K562 (cell line): Measurements from ENCODE around the gene INPPL1. TPM values are rescaled to one million over a fixed set of nuclear protein-coding genes. Genes with fewer than 3 reads are reported as not detected.

Experiments
- ATAC-seq: fragments of 200-7000 bp; cut with Tn5 transposase; 3 replicates; pipeline ENCODE4 v1.9.1; 2020; ENCODE audit warnings: moderate library complexity
- BruUV-seq: library from RNA; stranded (reverse); fragments of 400-500 nt; replicated peaks from 2 replicates; lab custom pipeline; 2021; lab: Mats Ljungman, UMichigan
- CTCF ChIA-PET: fragments of 300-600 bp; formaldehyde crosslinking; extraction: SDS; loops from one replicate; lab custom pipeline; 2021; ENCODE audit warnings: low intra/inter-chr PET ratio; lab: Yijun Ruan, JAX
- POLR2A ChIA-PET: fragments of 300-600, 350-650 bp; sonication (Branson Sonifier 250); formaldehyde crosslinking; extraction: SDS; loops from one replicate; lab custom pipeline; 2021; ENCODE audit warnings: antibody characterized with exemption, inconsistent platforms; lab: Yijun Ruan, JAX
- DNase-seq, 4 experiments: peaks; one replicate each; pipeline versions ENCODE4 v3.0.0 to v3.0.0-alpha.2; 2011 to 2018; ENCODE audit warnings: low spot score in 3 of 4, mixed read lengths in 3 of 4; ENCODE audit errors: extremely low read depth in 1 of 4
- FAIRE-seq: peaks from 2 replicates; lab custom pipeline; 2011; peaks lifted over from hg19 to GRCh38; lab: Jason Lieb, UNC
- H2AFZ ChIP-seq: 2 replicates; pipeline ENCODE4 v1.6.0; 2011; ENCODE audit warnings: low read depth, low read length, control low read depth, inconsistent platforms
- H3K27ac ChIP-seq: fragments of 200-600 bp; 3 replicates; pipeline ENCODE4 v1.8.0; 2011; ENCODE audit warnings: low read depth, mild to moderate bottlenecking, control low read depth, inconsistent platforms, low read length, moderate library complexity, mixed read lengths; ENCODE audit errors: extremely low read depth
- H3K27me3 ChIP-seq, 2 experiments: fragments of 300-600 bp in 1 of 2; 2 replicates in 1 of 2; 3 replicates in 1 of 2; pipeline versions ENCODE4 v1.6.0 to v1.8.0; 2011; ENCODE audit warnings: inconsistent platforms in 2 of 2, low read length in 2 of 2, mild to moderate bottlenecking in 1 of 2, mixed read lengths in 1 of 2, moderate library complexity in 1 of 2; ENCODE audit not compliant: control insufficient read depth in 2 of 2, insufficient read depth in 2 of 2
- H3K36me3 ChIP-seq: fragments of 300-600 bp; 3 replicates; pipeline ENCODE4 v1.8.0; 2011; ENCODE audit warnings: mild to moderate bottlenecking, low read length, inconsistent platforms; ENCODE audit not compliant: control insufficient read depth, insufficient read depth
- H3K4me1 ChIP-seq, 2 experiments: fragments of 200-600 bp in 1 of 2; replicated peaks in 1 of 2; 2 replicates in 1 of 2; 3 replicates in 1 of 2; pipeline versions ENCODE4 v1.5.1 to v1.8.0; 2011; ENCODE audit warnings: inconsistent platforms in 2 of 2, low read length in 2 of 2, mild to moderate bottlenecking in 1 of 2, mixed read lengths in 1 of 2, moderate library complexity in 1 of 2; ENCODE audit not compliant: control insufficient read depth in 2 of 2, insufficient read depth in 2 of 2
- H3K4me2 ChIP-seq: 2 replicates; pipeline ENCODE4 v1.6.1; 2011; ENCODE audit warnings: low read length, control low read depth, inconsistent platforms, mixed read lengths; ENCODE audit not compliant: insufficient read depth
- H3K4me3 ChIP-seq: fragments of 200-600 bp; sonication (generic), shearing (Covaris generic); 2 replicates; pipeline ENCODE4 v1.5.1; 2016; ENCODE audit warnings: control low read depth, inconsistent platforms
- H3K79me2 ChIP-seq: fragments of 200-600 bp; 3 replicates; pipeline ENCODE4 v1.8.0; 2011; ENCODE audit warnings: low read length, inconsistent platforms; ENCODE audit not compliant: control insufficient read depth, insufficient read depth
- H3K9ac ChIP-seq, 2 experiments: 2 replicates each; pipeline versions ENCODE4 v1.6.0 to v1.6.1; 2011; ENCODE audit warnings: low read depth in 2 of 2, low read length in 2 of 2, control low read depth in 1 of 2, inconsistent platforms in 1 of 2, mild to moderate bottlenecking in 1 of 2, mixed read lengths in 1 of 2; ENCODE audit not compliant: insufficient read depth in 1 of 2
- H3K9me1 ChIP-seq: one replicate; pipeline ENCODE4 v1.6.0; 2011; ENCODE audit warnings: inconsistent platforms, mild to moderate bottlenecking, low read length, moderate library complexity; ENCODE audit not compliant: control insufficient read depth, insufficient read depth
- H3K9me3 ChIP-seq: replicated peaks from 2 replicates; pipeline ENCODE4 v1.5.1; 2011; ENCODE audit warnings: low read depth, low read length, inconsistent platforms; ENCODE audit not compliant: control insufficient read depth, insufficient read depth
- H4K20me1 ChIP-seq: replicated peaks from 2 replicates; pipeline ENCODE4 v1.6.1; 2011; ENCODE audit warnings: low read length, inconsistent platforms, mixed read lengths; ENCODE audit not compliant: control insufficient read depth, insufficient read depth
- ARNT ChIP-seq, 2 experiments: fragments of 450-650 bp; IDR thresholded peaks; 2 replicates each; pipeline ENCODE4 v1.6.1; 2016; ENCODE audit warnings: mild to moderate bottlenecking in 1 of 2
- BCL6 ChIP-seq: fragments of 250-450 bp; sonication (Bioruptor Pico); IDR thresholded peaks from 2 replicates; pipeline ENCODE4 v1.4.0; 2020
- BCOR ChIP-seq: fragments of 450-650 bp; IDR thresholded peaks from 2 replicates; pipeline ENCODE4 v1.6.1; 2016
- CCAR2 ChIP-seq: fragments of 200-400 bp; formaldehyde crosslinking; IDR thresholded peaks from 2 replicates; pipeline ENCODE4 v1.6.1; 2017; ENCODE audit warnings: mild to moderate bottlenecking, low read depth, low read length
- COPS2 ChIP-seq: fragments of 450-650 bp; conservative IDR thresholded peaks from 2 replicates; pipeline ENCODE4 v1.6.1; 2016; ENCODE audit warnings: mild to moderate bottlenecking, moderate library complexity
- CTBP1 ChIP-seq: fragments of 450-650 bp; IDR thresholded peaks from 2 replicates; pipeline ENCODE4 v1.6.1; 2016; ENCODE audit warnings: borderline replicate concordance
- DIDO1 ChIP-seq: fragments of 450-650 bp; IDR thresholded peaks from 2 replicates; pipeline ENCODE4 v1.6.1; 2016; ENCODE audit warnings: low read depth, missing biosample characterization, missing genetic modification characterization
- ELF4 ChIP-seq: fragments of 450-650 bp; formaldehyde crosslinking; IDR thresholded peaks from 2 replicates; pipeline ENCODE4 v1.4.0; 2022; ENCODE audit warnings: missing genetic modification characterization
- FOXK2 ChIP-seq, 2 experiments: fragments of 450-650 bp; IDR thresholded peaks in 1 of 2; conservative IDR thresholded peaks in 1 of 2; 2 replicates each; pipeline ENCODE4 v1.6.1; 2016; ENCODE audit warnings: low read depth in 2 of 2, mild to moderate bottlenecking in 1 of 2
- HEY1 ChIP-seq: fragments of 250-450 bp; sonication (Bioruptor Pico); IDR thresholded peaks from 2 replicates; pipeline ENCODE4 v1.5.0; 2020; ENCODE audit warnings: mild to moderate bottlenecking, moderate library complexity, borderline replicate concordance
- MYC ChIP-seq, 2 experiments: fragments of 250-450 bp in 1 of 2; sonication (Bioruptor Pico) in 1 of 2; IDR thresholded peaks; 2 replicates each; pipeline versions ENCODE4 v1.5.1 to v1.6.1; 2012 to 2021; ENCODE audit warnings: low read depth in 2 of 2, borderline replicate concordance in 1 of 2, improper control_type of control experiment in 1 of 2, low read length in 1 of 2, mild to moderate bottlenecking in 1 of 2, moderate library complexity in 1 of 2
- RCOR1 ChIP-seq, 2 experiments: IDR thresholded peaks; 2 replicates each; pipeline ENCODE4 v1.6.1; 2012; ENCODE audit warnings: low read depth in 2 of 2, low read length in 2 of 2, borderline replicate concordance in 1 of 2, improper control_type of control experiment in 1 of 2
- RFX5 ChIP-seq: IDR thresholded peaks from 2 replicates; pipeline ENCODE4 v1.6.1; 2011; ENCODE audit warnings: low read depth, mild to moderate bottlenecking, improper control_type of control experiment, low read length
- ZBTB17 ChIP-seq: fragments of 450-650 bp; formaldehyde crosslinking; IDR thresholded peaks from 2 replicates; pipeline ENCODE4 v1.4.0; 2020; ENCODE audit warnings: mild to moderate bottlenecking
- ZKSCAN8 ChIP-seq: fragments of 200-800 bp; sonication (Bioruptor generic); IDR thresholded peaks from 2 replicates; pipeline ENCODE4 v1.6.1; 2016; ENCODE audit warnings: missing genetic modification characterization, missing compliant biosample characterization
- ZNF347 ChIP-seq: fragments of 450-650 bp; formaldehyde crosslinking; IDR thresholded peaks from 2 replicates; pipeline ENCODE4 v1.4.0; 2020; ENCODE audit warnings: low read depth, mild to moderate bottlenecking, moderate library complexity
- ZNF695 ChIP-seq: fragments of 450-650 bp; formaldehyde crosslinking; IDR thresholded peaks from 2 replicates; pipeline ENCODE4 v1.4.0; 2020; ENCODE audit warnings: mild to moderate bottlenecking, moderate library complexity
- WGBS: fragments of 100-300 bp; shearing (Covaris generic); methylation state at CpG from one replicate; pipeline ENCODE4 v1.1.6; 2016; ENCODE audit warnings: low coverage, mixed read lengths; ENCODE audit not compliant: insufficient coverage; ENCODE audit errors: missing lambda C conversion rate; 5-methylcytosine and 5-hydroxymethylcytosine counted together
- in situ Hi-C: fragments of 300-500 bp; cut with MboI; formaldehyde crosslinking; loops from 4 replicates; pipeline ENCODE4 v1.15.0; 2018; ENCODE audit warnings: inconsistent platforms, mixed read lengths
- intact Hi-C: fragments of 100-400 bp; cut with micrococcal nuclease; formaldehyde crosslinking; loops from 2 replicates; pipeline ENCODE4 v1.14.2; 2022
- polyA plus RNA-seq, 8 experiments: library from polyadenylated mRNA; depleted of rRNA in 4 of 8; stranded (reverse) in 5 of 8; unstranded in 3 of 8; fragments of >200 nt; fragmentation: Nextera tagmentation in 2 of 8; fragmentation: Illumina TruSeq in 1 of 8; extraction: Ambion mirVana in 2 of 8; extraction: Trizol in 1 of 8; gene quantifications; 2 replicates each; pipeline versions ENCODE4 v1.2.1 to v1.2.3, GENCODE V29; 2011 to 2014; ENCODE audit warnings: inconsistent platforms in 1 of 8, missing spikeins in 1 of 8
- total RNA-seq, 7 experiments: library from RNA; depleted of rRNA in 6 of 7; stranded (reverse); fragments of >200 nt in 6 of 7; fragmentation: Illumina TruSeq in 2 of 7; extraction: Trizol in 2 of 7; gene quantifications; 2 replicates each; pipeline versions ENCODE4 v1.2.1 to v1.2.3, GENCODE V29; 2011 to 2021; ENCODE audit warnings: low replicate concordance in 1 of 7
- TF ChIP-seq, protein P1 (sequence below), 2 experiments: fragments of 200-800 bp in 1 of 2; sonication (Bioruptor generic) in 1 of 2; sonication (generic) in 1 of 2; formaldehyde crosslinking in 1 of 2; IDR thresholded peaks in 1 of 2; conservative IDR thresholded peaks in 1 of 2; 2 replicates each; pipeline versions ENCODE4 v1.5.0 to v1.6.1; 2016 to 2020; ENCODE audit warnings: missing compliant biosample characterization in 1 of 2, missing genetic modification characterization in 1 of 2, missing genetic modification reagents in 1 of 2
- TF ChIP-seq, protein P2 (sequence below): sonication (generic); formaldehyde crosslinking; IDR thresholded peaks from 2 replicates; pipeline ENCODE4 v1.8.0; 2022; ENCODE audit warnings: mild to moderate bottlenecking, low read depth, missing genetic modification reagents
- TF ChIP-seq, protein P3 (sequence below): IDR thresholded peaks from 2 replicates; pipeline ENCODE4 v1.6.1; 2016; ENCODE audit warnings: missing genetic modification characterization, missing compliant biosample characterization

The INPPL1 gene
- total and polyA plus RNA-seq, 9 of the 15 experiments (the other 6 are each of a cell fraction or from before 2014, with no cell fraction given) = 0.55 to 137 (median 61.6) TPM

DNA sequence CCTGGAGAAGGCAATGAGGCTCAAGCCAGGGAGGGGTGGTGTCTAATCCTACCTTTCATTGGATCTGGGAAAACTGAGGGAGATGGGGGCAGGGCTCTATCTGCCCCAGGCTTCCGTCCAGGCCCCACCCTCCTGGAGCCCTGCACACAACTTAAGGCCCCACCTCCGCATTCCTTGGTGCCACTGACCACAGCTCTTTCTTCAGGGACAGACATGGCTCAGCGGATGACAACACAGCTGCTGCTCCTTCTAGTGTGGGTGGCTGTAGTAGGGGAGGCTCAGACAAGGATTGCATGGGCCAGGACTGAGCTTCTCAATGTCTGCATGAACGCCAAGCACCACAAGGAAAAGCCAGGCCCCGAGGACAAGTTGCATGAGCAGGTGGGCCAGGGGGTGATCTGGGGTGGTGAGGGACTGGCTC, 32.6 kb upstream of the INPPL1 start, which contains the start of gene FOLR1:
FOLR1 (plus strand) TSS at position 180 of the 421 bp plus-strand sequence; CDS start at position 214, 34 bp downstream.
- H3K4me2 ChIP-seq = peak within 1 kb of the TSS; percentile 50
- no peak within 1 kb of the TSS for H3K4me3 ChIP-seq
- TF ChIP-seq COPS2 = no peak
- TF ChIP-seq, protein P1, sequence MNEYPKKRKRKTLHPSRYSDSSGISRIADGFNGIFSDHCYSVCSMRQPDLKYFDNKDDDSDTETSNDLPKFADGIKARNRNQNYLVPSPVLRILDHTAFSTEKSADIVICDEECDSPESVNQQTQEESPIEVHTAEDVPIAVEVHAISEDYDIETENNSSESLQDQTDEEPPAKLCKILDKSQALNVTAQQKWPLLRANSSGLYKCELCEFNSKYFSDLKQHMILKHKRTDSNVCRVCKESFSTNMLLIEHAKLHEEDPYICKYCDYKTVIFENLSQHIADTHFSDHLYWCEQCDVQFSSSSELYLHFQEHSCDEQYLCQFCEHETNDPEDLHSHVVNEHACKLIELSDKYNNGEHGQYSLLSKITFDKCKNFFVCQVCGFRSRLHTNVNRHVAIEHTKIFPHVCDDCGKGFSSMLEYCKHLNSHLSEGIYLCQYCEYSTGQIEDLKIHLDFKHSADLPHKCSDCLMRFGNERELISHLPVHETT (CRISPR knock-in tag; conservative IDR thresholded peaks at IDR 0.05 in 1 of 2, IDR thresholded peaks at IDR 0.05 in 1 of 2) = no peak
- peak; percentile 54; the same call in 1 of the 2 replicates for TF ChIP-seq CTBP1
- TF ChIP-seq RCOR1 (IDR thresholded peaks at IDR 0.05; ENCODE audit: borderline replicate concordance in 1 of 2, low read depth in 2 of 2, low read length in 2 of 2) = peak in 1 of 2 experiments; percentile 15; a peak in 1 of 4 replicates
- TF ChIP-seq BCL6 (CRISPR knock-in tag) = no peak
- TF ChIP-seq, protein P2, sequence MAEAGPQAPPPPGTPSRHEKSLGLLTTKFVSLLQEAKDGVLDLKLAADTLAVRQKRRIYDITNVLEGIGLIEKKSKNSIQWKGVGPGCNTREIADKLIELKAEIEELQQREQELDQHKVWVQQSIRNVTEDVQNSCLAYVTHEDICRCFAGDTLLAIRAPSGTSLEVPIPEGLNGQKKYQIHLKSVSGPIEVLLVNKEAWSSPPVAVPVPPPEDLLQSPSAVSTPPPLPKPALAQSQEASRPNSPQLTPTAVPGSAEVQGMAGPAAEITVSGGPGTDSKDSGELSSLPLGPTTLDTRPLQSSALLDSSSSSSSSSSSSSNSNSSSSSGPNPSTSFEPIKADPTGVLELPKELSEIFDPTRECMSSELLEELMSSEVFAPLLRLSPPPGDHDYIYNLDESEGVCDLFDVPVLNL (CRISPR knock-in tag) = no peak
- no peak for TF ChIP-seq FOXK2 (conservative IDR thresholded peaks at IDR 0.05 in 1 of 2, IDR thresholded peaks at IDR 0.05 in 1 of 2; ENCODE audit: low read depth in 2 of 2)
- no peak for TF ChIP-seq ZKSCAN8 (CRISPR knock-in tag)
- no peak for TF ChIP-seq ZBTB17 (CRISPR knock-in tag)
- TF ChIP-seq CCAR2 = no peak
- TF ChIP-seq DIDO1 (tag) = no peak
- TF ChIP-seq RFX5 = no peak
- TF ChIP-seq BCOR = no peak
- TF ChIP-seq ELF4 = no peak
- TF ChIP-seq HEY1 = no peak
- no peak for TF ChIP-seq ZNF695
- no peak for TF ChIP-seq MYC (IDR thresholded peaks at IDR 0.05; ENCODE audit: low read depth, low read length)
- no peak for TF ChIP-seq MYC (CRISPR knock-in tag; IDR thresholded peaks at IDR 0.05; ENCODE audit: borderline replicate concordance, low read depth)
- no peak for TF ChIP-seq ZNF347 (CRISPR knock-in tag)
- no peak for TF ChIP-seq ARNT (IDR thresholded peaks at IDR 0.05)
- TF ChIP-seq, protein P3, sequence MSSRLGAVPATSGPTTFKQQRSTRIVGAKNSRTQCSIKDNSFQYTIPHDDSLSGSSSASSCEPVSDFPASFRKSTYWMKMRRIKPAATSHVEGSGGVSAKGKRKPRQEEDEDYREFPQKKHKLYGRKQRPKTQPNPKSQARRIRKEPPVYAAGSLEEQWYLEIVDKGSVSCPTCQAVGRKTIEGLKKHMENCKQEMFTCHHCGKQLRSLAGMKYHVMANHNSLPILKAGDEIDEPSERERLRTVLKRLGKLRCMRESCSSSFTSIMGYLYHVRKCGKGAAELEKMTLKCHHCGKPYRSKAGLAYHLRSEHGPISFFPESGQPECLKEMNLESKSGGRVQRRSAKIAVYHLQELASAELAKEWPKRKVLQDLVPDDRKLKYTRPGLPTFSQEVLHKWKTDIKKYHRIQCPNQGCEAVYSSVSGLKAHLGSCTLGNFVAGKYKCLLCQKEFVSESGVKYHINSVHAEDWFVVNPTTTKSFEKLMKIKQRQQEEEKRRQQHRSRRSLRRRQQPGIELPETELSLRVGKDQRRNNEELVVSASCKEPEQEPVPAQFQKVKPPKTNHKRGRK = no peak

More for the DNA sequence above, 32.6 kb upstream of the INPPL1 start, which contains the start of gene FOLR1:
- peaks cover 9 to 10% of the 10 kb centered on the region in 2 experiments for H3K4me1 ChIP-seq
- no peak within 1 kb of the TSS for H3K27ac ChIP-seq
- peak within 1 kb of the TSS in 1 of 2 experiments; percentile 64; a peak in 2 of 4 replicates for H3K9ac ChIP-seq
- intact Hi-C loops (no loop called here), in situ Hi-C loops (no loop called here)
- H4K20me1 ChIP-seq = no peaks in the 10 kb centered on the region
- DNase-seq (peak; percentile 72 to 82 (median 80)), FAIRE-seq (peak; percentile 77), ATAC-seq (peak; percentile 94)
- H2AFZ ChIP-seq = peak within 1 kb of the TSS; percentile 75
- BruUV-seq = no TSS peak
- ChIA-PET POLR2A (interaction anchor here (0.6 to 1.2 kb wide), 3 partner anchors 20 to 83 kb away, joined by 3 to 4 read pairs (median 4); no protein-coding TSS in a partner anchor), CTCF (no interaction called here)
- WGBS = 23% methylated on average over 5 of the region's 5 CpGs
- H3K27me3 ChIP-seq = no peaks in the 10 kb centered on the region
- no peaks in the 10 kb centered on the region for H3K36me3 ChIP-seq
- H3K9me1 ChIP-seq = peaks cover 2% of the 10 kb centered on the region
- H3K9me3 ChIP-seq = no peaks in the 10 kb centered on the region
- H3K79me2 ChIP-seq = no peaks in the 10 kb centered on the region
